IMR-90 (cell line): Measurements from ENCODE around the gene PRKN.

Source experiments
- CEBPB ChIP-seq: IDR thresholded peaks from 2 replicates; pipeline ENCODE4 v1.6.1; 2012; ENCODE audit warnings: low read depth, low read length, improper control_type of control experiment
- CTCF ChIP-seq: conservative IDR thresholded peaks from 2 replicates; pipeline ENCODE4 v1.5.1; 2012; ENCODE audit warnings: mild to moderate bottlenecking, low read depth, low read length, improper control_type of control experiment
- MAZ ChIP-seq: IDR thresholded peaks from 2 replicates; pipeline ENCODE4 v1.6.1; 2012; ENCODE audit warnings: low read depth, mild to moderate bottlenecking, low read length, improper control_type of control experiment, moderate library complexity, borderline replicate concordance
- MXI1 ChIP-seq: IDR thresholded peaks from 2 replicates; pipeline ENCODE4 v1.6.1; 2012; ENCODE audit warnings: low read depth, mild to moderate bottlenecking, low read length, moderate library complexity, borderline replicate concordance
- POLR2A ChIP-seq: IDR thresholded peaks from 2 replicates; pipeline ENCODE4 v1.6.1; 2012; ENCODE audit warnings: mild to moderate bottlenecking, low read depth, low read length
- RAD21 ChIP-seq: IDR thresholded peaks from 2 replicates; pipeline ENCODE4 v1.6.1; 2012; ENCODE audit warnings: low read length, improper control_type of control experiment
- SMC3 ChIP-seq: fragments of 150-350 bp; IDR thresholded peaks from 2 replicates; pipeline ENCODE4 v1.6.1; 2016; ENCODE audit warnings: low read depth, mild to moderate bottlenecking, antibody characterized with exemption, low read length, moderate library complexity

DNA sequence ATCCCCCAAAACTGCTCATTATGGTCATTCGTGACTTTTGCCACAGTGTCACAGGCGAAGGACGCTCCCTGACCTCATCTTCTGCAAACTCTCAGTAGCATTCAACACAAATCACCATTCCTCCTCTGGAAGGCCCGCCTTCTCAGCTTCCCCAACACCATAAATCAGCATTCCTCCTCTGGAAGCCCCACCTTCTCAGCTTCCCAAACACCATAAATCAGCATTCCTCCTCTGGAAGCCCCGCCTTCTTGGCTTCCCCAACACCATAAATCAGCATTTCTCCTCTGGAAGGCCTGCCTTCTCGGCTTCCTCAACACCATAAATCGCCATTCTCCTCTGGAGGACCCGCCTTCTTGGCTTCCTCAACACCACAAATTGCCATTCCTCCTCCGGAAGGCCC lies 1165.7 kb downstream of the PRKN start:
- TF ChIP-seq CTCF (no peak), POLR2A (no peak), MXI1 (no peak), CEBPB (no peak), MAZ (no peak), RAD21 (no peak), SMC3 (no peak)
